CD4-positive, alpha-beta T cell treated with Interleukin-17A for 1 hour (primary cell): ENCODE results near the gene MCCD1.

ENCODE experiments used
- DNase-seq: peaks from one replicate; pipeline ENCODE4 v3.0.0-alpha.2; 2020

Gene MCCD1

GRCh38 chr6:31544676-31545075, 15.9 kb downstream of the MCCD1 start:
- DNase-seq, result no peak

- DNase-seq, result no peak
Measured at GRCh38 chr6:31545291-31545690, 16.5 kb downstream of the MCCD1 start.

- DNase-seq, result peak; percentile 89
Measured at GRCh38 chr6:31546339-31546957, 17.7 kb downstream of the MCCD1 start, which contains the start of gene ATP6V1G2. TSS of gene ATP6V1G2 (minus strand) at chr6:31546608. CDS start at chr6:31546559, 49 bp downstream.

DNA sequence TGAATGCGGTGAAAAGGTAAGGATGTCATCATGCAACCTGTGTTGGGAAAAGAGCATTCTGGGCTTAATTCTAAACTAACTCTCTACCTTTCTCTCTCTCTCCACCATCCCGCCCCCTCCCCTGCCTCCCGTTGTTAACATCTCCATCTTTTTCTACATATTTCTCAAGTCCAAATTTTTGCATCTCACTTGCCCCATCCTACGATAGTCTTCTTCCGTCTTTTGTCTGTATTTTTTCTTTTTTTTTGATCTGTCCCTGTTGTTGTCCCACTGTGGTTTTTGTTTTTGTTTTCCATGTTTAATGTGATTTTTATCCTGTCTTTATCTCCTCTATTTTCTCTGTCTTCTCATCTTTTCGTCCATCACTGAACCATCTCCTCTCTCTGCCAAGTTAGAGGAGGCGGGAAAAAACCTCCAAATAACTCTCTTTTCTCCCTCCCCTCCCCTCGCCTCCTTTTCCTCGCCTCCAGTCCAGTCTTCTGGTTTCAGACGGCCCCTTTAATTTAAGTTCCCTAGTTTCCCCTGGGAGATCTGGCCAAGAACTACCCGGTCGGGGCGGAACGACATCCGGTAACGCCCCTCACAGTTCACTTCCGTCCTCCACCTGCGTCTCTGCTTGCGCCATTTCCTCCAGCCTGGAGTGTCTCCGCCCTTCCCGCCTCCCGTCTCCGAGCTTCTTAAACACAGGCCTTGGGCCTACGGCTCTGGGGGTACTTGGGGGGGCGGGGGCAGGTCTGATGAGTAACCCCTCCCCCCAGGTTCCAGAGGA, 18.4 kb downstream of the MCCD1 start, which contains the start of gene NFKBIL1:
TSS of gene NFKBIL1 (plus strand) at position 651 of the 769 bp plus-strand sequence. CDS start at position 738, 87 bp downstream.
- peak; percentile 94 for DNase-seq

GRCh38 chr6:31547727-31548543, 19.2 kb downstream of the MCCD1 start:
- no peak for DNase-seq

GRCh38 chr6:31548544-31548873, 19.7 kb downstream of the MCCD1 start:
- no peak for DNase-seq

DNA sequence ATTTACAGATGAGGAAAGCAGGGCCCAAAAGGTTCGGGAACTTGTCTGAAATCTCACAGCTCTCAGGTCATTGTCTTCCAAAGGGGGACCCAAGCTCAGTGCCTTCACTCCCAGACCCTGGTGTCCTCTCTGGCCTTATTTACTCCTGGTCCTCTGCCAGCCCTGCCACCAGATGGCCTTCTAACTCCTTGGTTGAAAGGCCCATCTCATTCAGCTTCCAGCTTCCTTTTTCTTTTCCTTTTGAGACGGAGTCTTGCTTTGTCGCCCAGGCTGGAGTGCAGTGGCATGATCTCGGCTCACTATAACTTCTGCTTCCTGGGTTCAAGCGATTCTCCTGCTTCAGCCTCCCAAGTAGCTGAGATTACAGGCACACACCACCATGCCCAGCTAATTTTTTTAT, 22.6 kb downstream of the MCCD1 start:
- DNase-seq, result peak; percentile 80

DNA sequence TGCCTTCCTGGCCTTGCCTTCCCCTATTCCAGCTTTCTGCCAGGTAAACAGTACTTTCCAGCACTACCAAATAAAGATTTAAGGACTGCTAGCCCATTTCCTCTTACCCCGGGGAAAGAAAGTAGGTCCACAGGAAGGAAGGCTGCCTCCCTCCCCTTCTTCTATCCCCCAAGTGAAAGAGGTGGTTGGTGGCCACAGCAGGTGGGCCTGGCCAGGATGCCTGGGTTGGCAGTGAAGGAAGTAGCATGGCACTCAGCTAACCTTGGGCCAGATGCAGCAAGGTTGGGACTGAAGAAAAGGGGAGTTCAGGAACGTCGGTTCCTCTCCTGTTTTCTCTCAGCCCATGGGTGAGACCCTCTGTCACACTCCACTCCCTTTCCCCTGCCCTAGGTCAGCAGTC, 27.5 kb downstream of the MCCD1 start:
- DNase-seq, result peak; percentile 20

- no peak for DNase-seq
Measured at GRCh38 chr6:31557443-31558317, 28.9 kb downstream of the MCCD1 start.

- DNase-seq, result no peak
Measured at GRCh38 chr6:31558318-31558625, 29.5 kb downstream of the MCCD1 start.

- peak; percentile 78 for DNase-seq
Measured at GRCh38 chr6:31558631-31559500, 30.1 kb downstream of the MCCD1 start.

DNA sequence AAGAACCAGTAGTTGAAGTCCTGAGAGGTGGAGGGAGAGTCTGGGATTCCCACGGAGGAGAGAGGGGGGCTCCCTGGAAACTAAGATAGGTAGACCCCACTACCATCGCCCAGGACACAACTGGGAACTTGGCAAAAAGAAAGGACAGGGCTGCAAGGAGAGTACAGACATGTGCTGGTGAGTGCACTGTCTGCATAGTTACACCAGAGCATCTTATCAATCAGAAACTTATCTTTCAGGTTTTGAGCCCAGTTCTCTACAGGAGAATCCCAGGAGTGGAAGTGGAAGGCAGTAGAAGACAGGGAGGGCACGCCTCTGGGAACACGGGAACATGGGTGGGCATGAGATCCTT, 30.8 kb downstream of the MCCD1 start:
- no peak for DNase-seq

GRCh38 chr6:31559958-31560696, 31.4 kb downstream of the MCCD1 start:
- DNase-seq, result peak; percentile 71

DNA sequence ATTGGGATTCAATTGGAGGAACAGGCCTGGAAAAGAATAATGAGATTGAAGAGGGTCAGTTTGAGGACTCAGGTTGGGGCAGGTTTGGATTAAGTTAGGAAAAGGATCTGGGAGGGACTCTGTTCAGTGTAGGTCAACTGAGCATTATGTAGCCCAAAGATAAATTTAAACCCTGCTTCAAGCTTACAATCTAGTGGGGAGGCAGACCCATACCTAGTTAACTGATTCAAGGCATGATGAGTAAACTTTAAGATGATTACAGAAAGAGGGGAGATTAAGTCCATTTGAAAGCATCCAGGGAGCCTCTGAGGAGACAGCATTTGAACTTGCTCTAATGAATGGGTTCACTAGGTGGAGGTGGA, 31.9 kb downstream of the MCCD1 start:
- no peak for DNase-seq

DNA sequence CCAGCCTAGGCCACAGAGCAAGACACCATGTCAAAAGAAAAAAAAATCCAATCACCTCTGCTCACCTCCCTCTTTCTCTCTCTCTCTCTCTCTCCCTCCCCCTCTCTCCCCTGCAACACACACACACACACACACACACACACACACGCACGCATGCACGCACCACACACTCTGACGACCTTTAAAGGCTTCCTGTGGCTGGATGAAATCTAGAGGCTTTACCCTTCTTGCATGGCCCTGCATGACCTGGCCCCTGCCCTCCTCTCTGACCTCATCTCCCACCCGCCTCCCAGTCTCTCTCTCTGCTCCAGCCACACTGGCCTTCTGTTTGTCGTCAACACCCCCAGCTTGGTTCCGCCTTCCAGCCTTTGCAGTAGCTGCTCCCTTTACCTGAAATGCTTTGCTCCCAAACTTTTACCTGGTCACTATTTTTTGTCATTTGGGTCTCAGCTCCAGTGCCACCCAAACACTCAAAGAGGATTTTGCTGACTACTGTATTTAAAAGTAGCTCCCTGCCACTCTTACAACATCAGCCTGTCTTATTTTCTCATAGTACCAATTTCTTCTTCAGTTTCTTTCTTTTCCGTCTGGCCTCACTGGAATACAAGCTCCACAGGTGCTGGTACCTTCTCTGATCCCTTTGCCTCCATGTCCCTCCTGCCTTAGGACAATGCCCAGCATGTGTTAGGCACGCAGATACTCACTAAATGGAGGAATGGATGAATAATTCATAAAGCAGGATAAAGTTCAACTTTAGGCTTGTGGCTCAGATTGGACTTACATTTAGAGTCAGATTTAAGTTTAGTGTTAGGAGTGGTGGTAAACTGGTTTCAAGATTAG, 39.0 kb downstream of the MCCD1 start:
- peak; percentile 61 for DNase-seq

- DNase-seq, result peak; percentile 92
Measured at GRCh38 chr6:31568537-31568961, 39.8 kb downstream of the MCCD1 start.

- DNase-seq, result no peak
Measured at GRCh38 chr6:31569861-31570536, 41.2 kb downstream of the MCCD1 start.

GRCh38 chr6:31572041-31572911, 43.5 kb downstream of the MCCD1 start, which contains the start of gene LTA:
TSS of gene LTA (plus strand) at chr6:31572289. CDS start at chr6:31572743, 454 bp downstream.
- DNase-seq, result peak; percentile 84
